Liver (tissue), 3 donors: Measurements from ENCODE around the gene NUP42.

Experiments used
- CTCF ChIP-seq: fragments of 150-350 bp; IDR thresholded peaks from 2 replicates; pipeline ENCODE4 v1.5.1; 2017; ENCODE audit warnings: improper control_type of control experiment, low read depth, low read length; ENCODE audit not compliant: missing input control
- SP1 ChIP-seq: IDR thresholded peaks from 2 replicates; pipeline ENCODE4 v1.6.1; 2018; ENCODE audit warnings: antibody characterized with exemption, mild to moderate bottlenecking
- donor health status: healthy.
- donor health status: healthy.

- TF ChIP-seq CTCF = no peak
- no peak for TF ChIP-seq SP1
Observed at GRCh38 chr7:23246555-23246954, 64.7 kb downstream of the NUP42 start, which contains the start of gene GPNMB.
